Fibroblast of upper back skin (primary cell): ENCODE data around the gene UVRAG.

Source experiments
- DNase-seq: peaks from one replicate; pipeline ENCODE4 v3.0.0-alpha.2; 2013

Gene UVRAG

GRCh38 chr11:76083563-76084451, 268.8 kb downstream of the UVRAG start:
- DNase-seq = no peak

- no peak for DNase-seq
Measured at GRCh38 chr11:76085270-76085669, 270.3 kb downstream of the UVRAG start.

DNA sequence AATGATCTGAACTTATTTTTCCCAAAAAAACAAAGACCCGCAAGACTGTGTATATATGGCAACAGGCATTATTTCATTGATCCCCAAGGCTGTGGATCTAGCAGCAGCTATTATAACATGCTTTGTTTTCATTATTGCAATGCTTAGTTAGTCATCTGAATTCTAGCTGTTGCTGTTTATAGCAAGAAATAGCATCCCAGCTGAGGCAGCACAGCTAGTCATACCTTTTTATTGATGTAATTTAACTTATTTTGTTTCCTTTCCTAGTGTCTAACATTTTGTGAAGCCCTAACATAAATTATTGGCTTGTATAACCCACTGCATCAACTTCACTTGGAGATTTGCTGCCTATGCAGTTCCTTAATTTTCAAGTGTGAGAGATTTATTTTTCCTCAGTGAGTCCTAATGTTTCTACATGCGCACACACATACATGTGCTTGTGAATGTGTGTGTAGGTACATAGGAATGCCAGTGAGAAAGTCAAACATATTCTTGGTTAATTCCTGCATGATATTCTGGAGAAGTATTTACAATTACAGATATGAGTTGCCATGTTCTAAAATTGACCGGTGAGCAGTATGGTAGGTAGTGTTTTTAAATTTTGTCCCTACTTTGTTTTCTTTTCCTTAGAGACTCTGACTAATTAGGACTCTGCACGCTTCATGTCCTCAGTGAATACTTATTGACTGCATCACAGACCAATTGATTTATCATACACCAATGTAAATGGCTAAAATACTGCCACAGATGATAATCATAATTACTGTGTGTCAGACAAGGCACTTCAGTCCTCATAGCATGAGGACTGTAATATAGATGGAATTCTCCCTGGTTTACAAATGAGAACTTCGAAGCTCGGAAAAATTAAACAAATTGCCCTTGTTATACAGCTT, 272.0 kb downstream of the UVRAG start:
- DNase-seq = peak; percentile 43

DNA sequence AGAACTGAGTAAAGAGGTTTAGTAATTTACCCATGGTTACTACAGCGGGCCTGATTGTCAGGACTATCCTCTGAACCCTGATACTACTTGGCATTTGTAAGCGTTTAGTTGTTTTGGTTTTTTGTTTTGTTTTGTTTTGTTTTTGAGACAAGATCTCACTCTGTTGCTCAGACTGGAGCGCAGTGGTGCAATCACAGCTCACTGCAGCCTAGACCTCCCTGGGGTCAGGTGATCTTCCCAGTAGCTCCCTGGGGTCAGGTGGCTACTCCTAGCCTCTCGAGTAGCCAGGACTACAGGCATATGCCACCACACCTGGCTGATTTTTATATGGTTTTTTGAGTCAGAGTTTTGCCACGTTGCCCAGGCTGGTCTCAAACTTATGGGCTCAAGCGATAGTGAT, 272.7 kb downstream of the UVRAG start:
- DNase-seq = no peak

DNA sequence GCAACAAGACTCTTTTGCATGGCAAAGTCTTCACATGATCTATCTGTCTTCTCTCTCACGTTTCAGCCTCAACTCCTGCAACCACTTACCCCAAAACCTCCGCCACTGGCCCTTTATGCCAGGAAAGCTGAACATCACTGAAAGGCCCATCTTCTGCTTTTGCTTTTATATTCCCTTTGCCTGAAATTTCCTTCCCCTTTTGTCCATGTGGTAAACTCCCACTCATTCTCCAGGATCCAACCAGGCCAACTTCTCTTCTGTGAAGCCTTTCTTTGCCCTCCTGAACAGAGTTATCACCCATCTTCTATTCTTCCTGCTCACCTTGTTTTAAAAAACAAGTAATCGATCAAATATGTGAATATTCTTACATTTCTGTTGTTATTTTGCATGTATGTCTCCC, 273.5 kb downstream of the UVRAG start:
- no peak for DNase-seq

- DNase-seq = no peak
Measured at GRCh38 chr11:76090174-76090573, 275.2 kb downstream of the UVRAG start.

- DNase-seq = no peak
Measured at GRCh38 chr11:76090821-76091220, 275.8 kb downstream of the UVRAG start.

DNA sequence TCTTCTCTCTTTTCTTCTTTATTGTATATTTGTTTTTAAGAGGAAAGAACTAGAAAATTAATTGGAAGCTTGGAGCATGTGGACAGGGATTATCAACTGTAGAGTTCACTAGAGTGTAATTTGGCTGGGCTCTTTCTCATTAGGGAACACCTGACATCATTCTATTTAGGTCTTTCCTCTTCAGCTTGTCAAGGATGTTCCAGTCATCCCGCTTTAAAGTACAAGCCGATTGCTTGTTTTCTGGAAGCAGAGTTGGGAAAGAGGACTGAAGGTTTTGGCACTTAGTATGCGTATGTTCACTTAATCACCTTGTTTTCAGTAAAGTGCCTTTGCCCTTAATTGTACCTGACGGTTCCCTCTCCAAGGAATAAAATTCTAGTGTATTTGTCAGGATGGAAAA, 279.7 kb downstream of the UVRAG start:
- no peak for DNase-seq

DNA sequence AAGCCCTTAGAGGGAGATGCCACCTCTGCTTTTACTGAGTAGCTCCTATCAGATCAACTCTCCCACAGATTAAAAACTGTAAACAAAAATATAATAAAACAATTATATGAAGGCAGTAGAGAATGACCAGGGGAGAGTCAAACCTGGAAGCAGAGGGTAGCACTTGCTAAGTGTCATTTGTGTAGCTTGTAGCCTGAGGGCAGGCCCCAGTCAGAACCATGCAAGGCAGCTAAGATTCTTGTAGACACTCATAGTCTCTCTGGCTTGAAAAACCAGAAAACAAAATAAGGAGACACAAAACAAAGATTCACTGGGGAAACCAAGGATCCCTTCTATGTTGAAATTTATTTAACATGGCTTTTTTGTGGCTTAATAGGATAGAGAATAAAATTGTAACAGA, 280.9 kb downstream of the UVRAG start:
- DNase-seq = no peak

GRCh38 chr11:76096552-76096951, 281.5 kb downstream of the UVRAG start:
- no peak for DNase-seq

GRCh38 chr11:76102802-76103201, 287.8 kb downstream of the UVRAG start:
- peak; percentile 21 for DNase-seq

DNA sequence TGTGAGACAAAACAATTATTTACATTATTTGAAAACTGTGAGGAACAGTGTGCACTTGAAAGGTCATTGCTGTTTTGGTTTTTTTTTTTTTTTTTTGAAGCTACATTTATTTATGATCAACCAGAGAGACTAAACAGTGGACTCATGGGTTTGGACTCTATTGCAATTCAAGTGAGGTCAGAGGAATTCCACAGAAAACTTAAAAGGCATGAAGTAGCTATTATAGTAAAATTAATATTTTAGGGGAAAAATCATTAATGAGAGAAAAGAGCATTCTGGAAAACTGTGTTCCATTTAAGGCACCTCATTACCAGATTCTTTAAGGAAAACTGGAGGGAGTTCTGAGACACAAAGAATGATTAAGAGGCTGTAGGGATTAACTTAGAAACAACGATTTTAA, 288.4 kb downstream of the UVRAG start:
- no peak for DNase-seq

GRCh38 chr11:76104285-76104684, 289.3 kb downstream of the UVRAG start:
- no peak for DNase-seq

- no peak for DNase-seq
Measured at GRCh38 chr11:76105637-76106036, 290.6 kb downstream of the UVRAG start.

DNA sequence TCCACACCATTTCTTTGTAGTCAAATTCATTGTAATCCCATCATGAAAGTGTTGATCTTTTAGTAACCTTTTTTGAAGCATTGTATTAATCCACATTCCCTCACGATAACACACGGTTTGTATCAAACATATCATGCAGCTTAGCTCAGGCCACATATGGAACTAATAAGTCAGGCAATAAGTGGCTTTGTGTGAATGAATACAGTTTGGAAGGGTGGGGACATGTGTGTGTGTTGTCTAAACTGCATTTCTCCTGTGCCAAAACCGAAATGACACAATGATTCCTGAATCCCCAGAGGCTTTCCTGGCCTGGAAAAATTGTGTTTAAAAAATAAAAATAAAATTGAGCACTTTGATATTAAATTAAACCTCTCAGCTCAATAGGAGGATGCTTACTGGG, 293.0 kb downstream of the UVRAG start:
- DNase-seq = peak; percentile 72

- no peak for DNase-seq
Measured at GRCh38 chr11:76114238-76114637, 299.2 kb downstream of the UVRAG start.

GRCh38 chr11:76115555-76115954, 300.5 kb downstream of the UVRAG start:
- DNase-seq = no peak

- DNase-seq = no peak
Measured at GRCh38 chr11:76119032-76119431, 304.0 kb downstream of the UVRAG start.

GRCh38 chr11:76119779-76120178, 304.8 kb downstream of the UVRAG start:
- DNase-seq = no peak

DNA sequence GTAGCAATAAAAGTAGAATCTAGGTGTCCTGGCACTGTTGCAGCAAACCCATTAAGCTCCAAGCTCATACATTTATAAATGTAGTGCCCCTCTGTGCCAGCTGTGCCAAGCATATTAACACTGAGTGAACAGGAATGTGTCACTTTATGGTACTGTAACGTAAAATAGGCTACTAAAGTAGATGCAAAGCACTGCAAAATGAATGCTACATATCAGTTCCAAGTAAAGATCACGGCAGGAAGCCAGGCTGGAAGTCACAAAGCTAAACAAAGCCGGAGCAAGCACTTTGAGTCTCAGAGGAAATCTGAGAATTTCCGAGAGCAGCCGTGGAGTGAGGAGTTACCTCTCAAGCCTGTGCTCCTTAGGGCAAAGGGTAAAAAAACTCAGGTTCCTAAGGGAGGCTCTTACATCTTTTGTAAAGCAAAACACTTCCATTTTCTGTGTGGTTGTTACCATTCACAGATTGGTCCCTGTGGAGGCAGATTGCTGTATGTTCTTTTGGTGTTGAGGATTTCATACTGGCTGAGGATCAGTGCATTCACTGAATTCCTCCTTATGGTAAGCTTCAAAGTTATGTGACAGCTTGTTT, 305.6 kb downstream of the UVRAG start:
- DNase-seq = no peak

DNA sequence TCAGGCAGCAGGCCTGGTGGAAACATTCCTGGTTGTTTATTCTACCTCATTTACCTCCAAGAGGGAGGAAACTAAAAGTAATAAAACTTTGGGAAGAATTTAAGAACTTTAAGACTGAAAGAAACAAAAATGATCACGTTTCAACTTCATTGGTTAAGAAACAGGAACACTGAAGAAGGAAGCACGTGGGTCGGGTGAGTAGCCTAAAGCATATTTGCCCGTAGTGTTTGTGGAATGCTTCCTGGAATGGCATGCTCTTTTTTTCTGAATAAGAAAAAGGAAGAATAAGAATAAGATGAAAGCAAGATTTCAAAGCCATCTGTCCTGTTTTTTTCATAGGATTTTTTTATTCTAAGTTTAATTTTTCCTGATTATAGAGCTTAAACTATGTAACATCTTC, 308.2 kb downstream of the UVRAG start:
- no peak for DNase-seq

DNA sequence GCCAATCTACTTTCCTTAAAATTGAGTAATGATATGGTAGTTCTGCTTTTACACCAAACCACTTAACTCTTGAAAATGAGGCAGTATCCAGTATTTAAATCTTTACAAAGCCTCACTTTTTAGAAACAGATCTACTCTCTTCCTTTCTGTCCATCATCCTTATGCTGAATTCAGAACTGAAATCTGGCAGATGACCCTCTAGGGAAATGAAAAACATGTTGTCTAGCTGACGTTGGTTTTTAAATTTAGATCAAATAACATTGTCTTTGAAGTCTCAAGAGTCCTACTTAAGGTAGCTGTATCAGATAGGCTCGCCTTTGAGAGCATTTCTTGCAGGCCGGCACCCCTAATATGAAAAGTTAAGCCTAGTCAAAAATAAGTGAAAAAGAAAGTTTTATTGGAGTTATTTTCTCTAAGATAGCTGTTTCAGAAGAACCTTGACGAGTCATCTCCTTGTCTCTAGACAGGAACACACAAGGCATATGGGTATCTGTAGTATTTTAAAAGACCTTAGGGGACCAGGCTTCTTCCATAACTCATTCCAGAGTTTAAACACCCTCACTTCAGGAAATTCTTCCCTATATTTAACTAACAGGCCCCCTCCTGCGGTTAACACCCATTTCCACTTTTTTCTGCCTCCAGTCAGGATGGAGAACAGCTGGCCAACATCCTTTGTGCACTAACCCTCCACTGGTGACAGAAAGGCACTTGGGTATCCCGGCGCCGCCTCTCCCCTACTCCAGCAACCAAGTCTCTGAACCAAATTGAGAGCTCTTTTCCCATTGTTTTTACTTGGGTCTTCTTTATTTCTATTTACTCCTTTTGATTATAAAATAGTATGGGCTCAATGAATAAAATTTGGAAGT, 310.1 kb downstream of the UVRAG start:
- peak; percentile 25 for DNase-seq

DNA sequence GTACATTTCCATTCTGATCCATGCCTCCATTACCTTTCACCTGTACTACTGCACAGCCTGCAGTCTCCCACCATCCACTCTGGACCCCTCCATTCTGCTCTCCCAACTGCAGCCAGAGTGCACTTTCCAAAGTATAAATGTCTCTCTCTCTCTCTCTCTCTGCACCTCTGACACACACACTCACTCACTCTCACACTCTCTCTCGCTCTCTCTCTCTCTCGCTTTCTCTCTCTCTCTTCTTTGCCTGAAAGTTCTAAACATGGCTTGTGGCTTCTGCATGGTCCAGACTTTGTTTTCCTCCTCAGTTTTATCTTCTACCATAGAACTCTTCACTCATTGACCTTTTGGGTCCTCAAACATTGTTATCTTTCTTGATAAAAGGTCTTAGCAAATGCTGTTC, 314.7 kb downstream of the UVRAG start:
- DNase-seq = no peak
